GM18868 (cell line): ENCODE results near the gene IGFBP7.

Experiments
- ATAC-seq: cut with Tn5 transposase; IDR thresholded peaks from one replicate; pipeline ENCODE4 v1.9.1; 2021; ENCODE audit warnings: mild to moderate bottlenecking, moderate library complexity; ENCODE audit not compliant: unreplicated experiment

IGFBP7 gene

GRCh38 chr4:57098415-57098814 is 11.8 kb downstream of the IGFBP7 start:
- no peak for ATAC-seq

- ATAC-seq, result no peak
Observed at GRCh38 chr4:57097711-57098110, 12.5 kb downstream of the IGFBP7 start.

- no peak for ATAC-seq
Observed at GRCh38 chr4:57095956-57096355, 14.2 kb downstream of the IGFBP7 start.

- ATAC-seq, result no peak
Observed at GRCh38 chr4:57095245-57095644, 14.9 kb downstream of the IGFBP7 start.

GRCh38 chr4:57094832-57095223 is 15.4 kb downstream of the IGFBP7 start:
- no peak for ATAC-seq

- no peak for ATAC-seq
Observed at GRCh38 chr4:57093845-57094831, 16.0 kb downstream of the IGFBP7 start.

GRCh38 chr4:57091657-57092162 is 18.5 kb downstream of the IGFBP7 start:
- ATAC-seq, result no peak

- ATAC-seq, result no peak
Observed at GRCh38 chr4:57090079-57090478, 20.1 kb downstream of the IGFBP7 start.

GRCh38 chr4:57089549-57089948 is 20.6 kb downstream of the IGFBP7 start:
- ATAC-seq, result no peak

- ATAC-seq, result no peak
Observed at GRCh38 chr4:57086031-57086723, 24.0 kb downstream of the IGFBP7 start.

GRCh38 chr4:57085278-57085677 is 24.9 kb downstream of the IGFBP7 start:
- no peak for ATAC-seq

GRCh38 chr4:57084360-57084759 is 25.8 kb downstream of the IGFBP7 start:
- ATAC-seq, result no peak

- ATAC-seq, result no peak
Observed at GRCh38 chr4:57083090-57083489, 27.1 kb downstream of the IGFBP7 start.

GRCh38 chr4:57081651-57082621 is 28.2 kb downstream of the IGFBP7 start:
- no peak for ATAC-seq

- ATAC-seq, result no peak
Observed at GRCh38 chr4:57080781-57081650, 29.2 kb downstream of the IGFBP7 start.

GRCh38 chr4:57078685-57079521 is 31.3 kb downstream of the IGFBP7 start:
- ATAC-seq, result no peak

GRCh38 chr4:57077550-57078343 is 32.4 kb downstream of the IGFBP7 start:
- ATAC-seq, result no peak

GRCh38 chr4:57076646-57077045 is 33.5 kb downstream of the IGFBP7 start:
- ATAC-seq, result no peak
